Liver (tissue), 3 donors: ENCODE measurements around the gene GPC3.

Experiments used
- ATF3 ChIP-seq: IDR thresholded peaks from 2 replicates; pipeline ENCODE4 v1.6.1; 2016; ENCODE audit warnings: antibody characterized with exemption
- EGR1 ChIP-seq, 2 donors: IDR thresholded peaks; 2 replicates each; pipeline ENCODE4 v1.6.1; 2016 to 2018; ENCODE audit warnings: antibody characterized with exemption in 2 of 2, low read depth in 2 of 2
- FOXA1 ChIP-seq: IDR thresholded peaks from 2 replicates; pipeline ENCODE4 v1.6.1; 2016; ENCODE audit warnings: antibody characterized with exemption
- FOXA2 ChIP-seq: IDR thresholded peaks from 2 replicates; pipeline ENCODE4 v1.6.1; 2016; ENCODE audit warnings: antibody characterized with exemption
- GABPA ChIP-seq, 2 donors: IDR thresholded peaks in 1 of 2; conservative IDR thresholded peaks in 1 of 2; 2 replicates each; pipeline ENCODE4 v1.6.1; 2016; ENCODE audit warnings: antibody characterized with exemption in 2 of 2, mild to moderate bottlenecking in 1 of 2, moderate library complexity in 1 of 2
- JUND ChIP-seq, 2 donors: IDR thresholded peaks; 2 replicates each; pipeline ENCODE4 v1.6.1; 2016; ENCODE audit warnings: antibody characterized with exemption in 2 of 2
- MAX ChIP-seq: IDR thresholded peaks from 2 replicates; pipeline ENCODE4 v1.6.1; 2016; ENCODE audit warnings: antibody characterized with exemption
- RAD21 ChIP-seq, 2 donors: IDR thresholded peaks; 2 replicates each; pipeline ENCODE4 v1.6.1; 2016; ENCODE audit warnings: antibody characterized with exemption in 2 of 2, mild to moderate bottlenecking in 2 of 2
- REST ChIP-seq: IDR thresholded peaks from 2 replicates; pipeline ENCODE4 v1.6.1; 2016; ENCODE audit warnings: antibody characterized with exemption, mild to moderate bottlenecking
- SP1 ChIP-seq: IDR thresholded peaks from 2 replicates; pipeline ENCODE4 v1.6.1; 2018; ENCODE audit warnings: antibody characterized with exemption, mild to moderate bottlenecking
- YY1 ChIP-seq: IDR thresholded peaks from 2 replicates; pipeline ENCODE4 v1.6.1; 2016; ENCODE audit warnings: antibody characterized with exemption, mild to moderate bottlenecking
- TF ChIP-seq, protein P1 (sequence below): fragments of 150-350 bp; IDR thresholded peaks from 2 replicates; pipeline ENCODE4 v1.5.1; 2017; ENCODE audit warnings: improper control_type of control experiment, low read depth, low read length; ENCODE audit not compliant: missing input control
- donor health status: healthy.
- donor health status: healthy.

GRCh38 chrX:133579631-133580030 lies 405.8 kb downstream of the GPC3 start:
- TF ChIP-seq FOXA1: no peak
- TF ChIP-seq SP1: no peak
- TF ChIP-seq, protein P1, sequence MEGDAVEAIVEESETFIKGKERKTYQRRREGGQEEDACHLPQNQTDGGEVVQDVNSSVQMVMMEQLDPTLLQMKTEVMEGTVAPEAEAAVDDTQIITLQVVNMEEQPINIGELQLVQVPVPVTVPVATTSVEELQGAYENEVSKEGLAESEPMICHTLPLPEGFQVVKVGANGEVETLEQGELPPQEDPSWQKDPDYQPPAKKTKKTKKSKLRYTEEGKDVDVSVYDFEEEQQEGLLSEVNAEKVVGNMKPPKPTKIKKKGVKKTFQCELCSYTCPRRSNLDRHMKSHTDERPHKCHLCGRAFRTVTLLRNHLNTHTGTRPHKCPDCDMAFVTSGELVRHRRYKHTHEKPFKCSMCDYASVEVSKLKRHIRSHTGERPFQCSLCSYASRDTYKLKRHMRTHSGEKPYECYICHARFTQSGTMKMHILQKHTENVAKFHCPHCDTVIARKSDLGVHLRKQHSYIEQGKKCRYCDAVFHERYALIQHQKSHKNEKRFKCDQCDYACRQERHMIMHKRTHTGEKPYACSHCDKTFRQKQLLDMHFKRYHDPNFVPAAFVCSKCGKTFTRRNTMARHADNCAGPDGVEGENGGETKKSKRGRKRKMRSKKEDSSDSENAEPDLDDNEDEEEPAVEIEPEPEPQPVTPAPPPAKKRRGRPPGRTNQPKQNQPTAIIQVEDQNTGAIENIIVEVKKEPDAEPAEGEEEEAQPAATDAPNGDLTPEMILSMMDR: no peak
- no peak for TF ChIP-seq REST
- TF ChIP-seq MAX: no peak
- TF ChIP-seq GABPA (IDR thresholded peaks at IDR 0.05 in 1 of 2, conservative IDR thresholded peaks at IDR 0.05 in 1 of 2): no peak
- no peak for TF ChIP-seq ATF3
- TF ChIP-seq EGR1 (IDR thresholded peaks at IDR 0.05; ENCODE audit: low read depth in 2 of 2): no peak
- no peak for TF ChIP-seq FOXA2
- no peak for TF ChIP-seq YY1
- TF ChIP-seq RAD21 (IDR thresholded peaks at IDR 0.05): no peak
- TF ChIP-seq JUND (IDR thresholded peaks at IDR 0.05): no peak
